IMR-90 (cell line): ENCODE results near the gene BNIP2. TPM values are rescaled to one million over a fixed set of nuclear protein-coding genes. Genes with fewer than 3 reads are reported as not detected.

Experiments used
- ATAC-seq: fragments of 200-7000 bp; cut with Tn5 transposase; 2 replicates; pipeline ENCODE4 v1.9.1; 2020; ENCODE audit warnings: low read depth, mild to moderate bottlenecking, moderate library complexity
- BruUV-seq: library from RNA; stranded (reverse); fragments of 400-500 nt; replicated peaks from 2 replicates; lab custom pipeline; 2021; lab: Mats Ljungman, UMichigan
- CTCF ChIA-PET: fragments of 300-600 bp; formaldehyde crosslinking; extraction: SDS; loops from one replicate; lab custom pipeline; 2021; ENCODE audit warnings: antibody characterized with exemption; lab: Yijun Ruan, JAX
- POLR2A ChIA-PET: fragments of 300-600 bp; sonication (Branson Sonifier 250); formaldehyde crosslinking; loops from one replicate; lab custom pipeline; 2022; ENCODE audit warnings: antibody characterized with exemption; ENCODE audit not compliant: unreplicated experiment; lab: Charles Lee
- DNase-seq: peaks from one replicate; pipeline ENCODE4 v3.0.0; 2013
- H2AFZ ChIP-seq: replicated peaks from 2 replicates; pipeline ENCODE3; 2013; ENCODE audit warnings: low read length, mild to moderate bottlenecking; ENCODE audit not compliant: poor library complexity
- H2AK5ac ChIP-seq: 2 replicates; pipeline ENCODE4 v1.6.1; 2013; ENCODE audit warnings: low read depth, low read length, inconsistent platforms
- H2AK9ac ChIP-seq: replicated peaks from 2 replicates; pipeline ENCODE3; 2013; ENCODE audit warnings: mild to moderate bottlenecking, low read depth, low read length, moderate library complexity; ENCODE audit not compliant: poor library complexity
- H2BK120ac ChIP-seq: 2 replicates; pipeline ENCODE4 v1.6.1; 2013; ENCODE audit warnings: low read depth, low read length, inconsistent platforms
- H2BK15ac ChIP-seq: 3 replicates; pipeline ENCODE4 v1.6.1; 2013; ENCODE audit warnings: low read depth, low read length, inconsistent platforms
- H2BK20ac ChIP-seq: 2 replicates; pipeline ENCODE4 v1.6.1; 2013; ENCODE audit warnings: low read depth, mild to moderate bottlenecking, inconsistent platforms, low read length, moderate library complexity
- H2BK5ac ChIP-seq: 2 replicates; pipeline ENCODE4 v1.6.1; 2013; ENCODE audit warnings: mild to moderate bottlenecking, low read depth, low read length, inconsistent platforms; ENCODE audit not compliant: poor library complexity, severe bottlenecking
- H3K14ac ChIP-seq: replicated peaks from 2 replicates; pipeline ENCODE4 v1.6.1; 2013; ENCODE audit warnings: low read depth, low read length, inconsistent platforms
- H3K18ac ChIP-seq: 2 replicates; pipeline ENCODE4 v1.6.1; 2013; ENCODE audit warnings: low read depth, low read length, control low read depth
- H3K23ac ChIP-seq: 2 replicates; pipeline ENCODE4 v1.6.1; 2013; ENCODE audit warnings: low read depth, low read length, inconsistent platforms
- H3K27ac ChIP-seq: 2 replicates; pipeline ENCODE4 v1.5.1; 2013; ENCODE audit warnings: mild to moderate bottlenecking, control low read depth, low read length; ENCODE audit not compliant: insufficient read depth
- H3K27me3 ChIP-seq: 2 replicates; pipeline ENCODE4 v1.6.1; 2013; ENCODE audit warnings: low read length; ENCODE audit not compliant: control insufficient read depth, insufficient read depth
- H3K36me3 ChIP-seq: 2 replicates; pipeline ENCODE4 v1.6.1; 2013; ENCODE audit warnings: low read length, mixed read lengths; ENCODE audit not compliant: control insufficient read depth, insufficient read depth
- H3K4ac ChIP-seq: 2 replicates; pipeline ENCODE4 v1.6.1; 2013; ENCODE audit warnings: low read depth, low read length, inconsistent platforms
- H3K4me1 ChIP-seq: 2 replicates; pipeline ENCODE4 v1.6.1; 2013; ENCODE audit warnings: low read length, mixed read lengths; ENCODE audit not compliant: control insufficient read depth, insufficient read depth
- H3K4me2 ChIP-seq: 2 replicates; pipeline ENCODE4 v1.6.1; 2013; ENCODE audit warnings: low read depth, mild to moderate bottlenecking, control low read depth, low read length, moderate library complexity
- H3K4me3 ChIP-seq: 2 replicates; pipeline ENCODE4 v1.5.1; 2013; ENCODE audit warnings: low read depth, mild to moderate bottlenecking, control low read depth, low read length, moderate library complexity; ENCODE audit not compliant: insufficient read depth
- H3K56ac ChIP-seq: 2 replicates; pipeline ENCODE4 v1.6.1; 2013; ENCODE audit warnings: low read length, inconsistent platforms; ENCODE audit not compliant: insufficient read depth; ENCODE audit errors: extremely low read depth
- H3K79me1 ChIP-seq, 2 experiments: 2 replicates each; pipeline ENCODE4 v1.6.1; 2013; ENCODE audit warnings: low read length in 2 of 2, inconsistent platforms in 1 of 2, low read depth in 1 of 2
- H3K9ac ChIP-seq: 2 replicates; pipeline ENCODE4 v1.6.1; 2013; ENCODE audit warnings: low read depth, low read length, control low read depth
- H3K9me1 ChIP-seq: 2 replicates; pipeline ENCODE4 v1.6.1; 2013; ENCODE audit warnings: low read length, inconsistent platforms; ENCODE audit not compliant: insufficient read depth
- H3K9me3 ChIP-seq: 2 replicates; pipeline ENCODE4 v1.6.1; 2013; ENCODE audit warnings: low read length; ENCODE audit not compliant: control insufficient read depth, insufficient read depth
- H4K20me1 ChIP-seq: 2 replicates; pipeline ENCODE4 v1.6.1; 2013; ENCODE audit warnings: low read length, inconsistent platforms; ENCODE audit not compliant: insufficient read depth
- H4K5ac ChIP-seq: 2 replicates; pipeline ENCODE4 v1.6.1; 2013; ENCODE audit warnings: mild to moderate bottlenecking, low read depth, low read length, control low read depth
- H4K8ac ChIP-seq, 2 experiments: 2 replicates each; pipeline ENCODE4 v1.6.1; 2013; ENCODE audit warnings: low read depth in 2 of 2, low read length in 2 of 2, control low read depth in 1 of 2, inconsistent platforms in 1 of 2
- H4K91ac ChIP-seq: 2 replicates; pipeline ENCODE4 v1.6.1; 2013; ENCODE audit warnings: low read depth, low read length, inconsistent platforms; ENCODE audit not compliant: insufficient read depth
- CEBPB ChIP-seq: IDR thresholded peaks from 2 replicates; pipeline ENCODE4 v1.6.1; 2012; ENCODE audit warnings: low read depth, low read length, improper control_type of control experiment
- MAZ ChIP-seq: IDR thresholded peaks from 2 replicates; pipeline ENCODE4 v1.6.1; 2012; ENCODE audit warnings: low read depth, mild to moderate bottlenecking, low read length, improper control_type of control experiment, moderate library complexity, borderline replicate concordance
- WGBS, 2 experiments: methylation state at CpG; one replicate each; pipeline versions ENCODE4 v1.1.5 to v1.1.7; 2013; ENCODE audit warnings: missing lambda C conversion rate in 2 of 2; ENCODE audit not compliant: insufficient read length in 1 of 2; ENCODE audit errors: extremely low coverage in 2 of 2; 5-methylcytosine and 5-hydroxymethylcytosine counted together
- dilution Hi-C: fragments of 300-500 bp; cut with HindIII; formaldehyde crosslinking; loops from one replicate; pipeline ENCODE4 v1.14.3; 2018; ENCODE audit warnings: low sequenced_read_pairs; ENCODE audit not compliant: unreplicated experiment
- in situ Hi-C: fragments of 300-500 bp; cut with MboI; formaldehyde crosslinking; loops from 3 replicates; pipeline ENCODE4 v1.14.3; 2019; ENCODE audit warnings: low sequenced_read_pairs, inconsistent platforms, mixed read lengths
- intact Hi-C: fragments of 100-400 bp; cut with micrococcal nuclease; formaldehyde crosslinking; loops from 2 replicates; pipeline ENCODE4 v1.10.0; 2022
- polyA plus RNA-seq, 3 experiments: library from polyadenylated mRNA; depleted of rRNA; stranded (reverse); fragments of >200 nt; gene quantifications; 2 replicates each; pipeline ENCODE4 v1.2.3, GENCODE V29; 2012; ENCODE audit warnings: low replicate concordance in 1 of 3
- total RNA-seq: library from RNA; depleted of rRNA; stranded (reverse); fragments of >200 nt; gene quantifications from 2 replicates; pipeline ENCODE4 v1.2.3, GENCODE V29; 2012

The BNIP2 gene
- total and polyA plus RNA-seq, 2 of the 4 experiments (the other 2 are of a cell fraction): 36.9 to 47.3 TPM

DNA sequence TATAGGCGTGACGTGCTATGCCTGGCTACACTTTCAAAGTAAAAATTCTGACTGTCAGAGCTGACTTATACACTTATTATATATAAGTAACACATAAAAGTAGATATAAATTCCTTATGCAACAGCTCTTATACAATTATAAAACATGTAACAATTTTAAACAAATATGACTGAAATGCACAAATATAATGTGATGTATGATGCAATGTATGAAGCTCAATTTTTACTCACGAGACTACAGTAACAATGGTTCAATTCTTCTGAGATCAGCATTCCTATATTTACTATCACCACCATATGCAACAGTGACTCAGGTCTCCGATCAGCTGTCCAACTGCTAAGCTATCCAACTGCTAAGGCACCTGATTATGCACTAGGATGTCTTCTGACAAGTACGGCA, 8.2 kb downstream of the BNIP2 start:
- no peak overlapping the region for H2AK5ac ChIP-seq
- H3K4ac ChIP-seq: no peak overlapping the region
- in situ Hi-C loops (loop anchor here (25.0 kb wide), 1 partner anchor 756 kb away; no protein-coding TSS in a partner anchor), dilution Hi-C loops (no loop called here), intact Hi-C loops (loop anchor here (10.0 kb wide), 1 partner anchor 794 kb away; the partner anchor contains the start of gene ICE2)
- no peak overlapping the region for H3K4me2 ChIP-seq
- H2BK15ac ChIP-seq: no peak overlapping the region
- H2AFZ ChIP-seq: no peak overlapping the region
- H2BK5ac ChIP-seq: no peak overlapping the region
- no peak overlapping the region for H2AK9ac ChIP-seq
- DNase-seq (peak; percentile 28), ATAC-seq (no peak)
- no peak overlapping the region for H3K9ac ChIP-seq
- H3K9me1 ChIP-seq: peaks cover 7% of the 10 kb centered on the region
- no peaks in the 10 kb centered on the region for H3K27me3 ChIP-seq
- H3K27ac ChIP-seq: no peak overlapping the region
- no peak overlapping the region for H3K4me3 ChIP-seq
- H3K4me1 ChIP-seq: no peaks in the 10 kb centered on the region
- no TSS peak for BruUV-seq
- ChIA-PET CTCF (interaction anchor here (0.6 to 0.7 kb wide), 3 partner anchors 10 to 678 kb away, joined by 3 to 6 read pairs (median 5); no protein-coding TSS in a partner anchor), POLR2A (no interaction called here)
- no peak overlapping the region for H4K8ac ChIP-seq
- H3K36me3 ChIP-seq: peaks cover 31% of the 10 kb centered on the region
- TF ChIP-seq MAZ: no peak
- TF ChIP-seq CEBPB: peak; percentile 68
- no peak overlapping the region for H4K5ac ChIP-seq
- no peak overlapping the region for H2BK20ac ChIP-seq
- H2BK120ac ChIP-seq: no peak overlapping the region
- H3K56ac ChIP-seq: no peak overlapping the region
- no peak overlapping the region for H3K14ac ChIP-seq
- peaks cover 9 to 19% of the 10 kb centered on the region in 2 experiments for H3K79me1 ChIP-seq
- H3K18ac ChIP-seq: no peak overlapping the region
- no peaks in the 10 kb centered on the region for H3K9me3 ChIP-seq
- H4K91ac ChIP-seq: no peak overlapping the region
- no peak overlapping the region for H3K23ac ChIP-seq
- peaks cover 28% of the 10 kb centered on the region for H4K20me1 ChIP-seq
- no CpG with 5 or more reads among the region's 5 CpGs for WGBS, 2 experiments
